ENCODE results near the gene MAP7D3.

- TF ChIP-seq CREB5 (CRISPR knock-in tag; IDR thresholded peaks at IDR 0.05; ENCODE audit: low read depth) (no peak), TSHZ2 (CRISPR knock-in tag; IDR thresholded peaks at IDR 0.05) (no peak), OSR1 (CRISPR knock-in tag; IDR thresholded peaks at IDR 0.05) (no peak), ZNF565 (CRISPR knock-in tag; conservative IDR thresholded peaks at IDR 0.05; ENCODE audit: low read depth) (no peak), PATZ1 (CRISPR knock-in tag; IDR thresholded peaks at IDR 0.05; ENCODE audit: borderline replicate concordance) (no peak), PPARA (CRISPR knock-in tag; IDR thresholded peaks at IDR 0.05; ENCODE audit: borderline replicate concordance) (no peak), RARB (CRISPR knock-in tag; IDR thresholded peaks at IDR 0.05) (no peak), ZFP30 (CRISPR knock-in tag; IDR thresholded peaks at IDR 0.05) (no peak), BACH2 (CRISPR knock-in tag; IDR thresholded peaks at IDR 0.05; ENCODE audit: borderline replicate concordance) (no peak), ESRRG (CRISPR knock-in tag; IDR thresholded peaks at IDR 0.05) (no peak)
Observed at GRCh38 chrX:136262812-136263315, 11.7 kb upstream of the MAP7D3 start.

Measured in SK-N-SH treated with all-trans-retinoic acid at 6 μM for 48 hours (cell line).